Stimulated activated naive CD4-positive, alpha-beta T cell (primary cell): ENCODE data around the gene NOS1.

Source experiments
- DNase-seq, 6 experiments: peaks; one replicate each; lab custom pipeline; 2025; lab: John Stamatoyannopoulos, UW

Gene NOS1

GRCh38 chr12:117363056-117363662 is 1.7 kb upstream of the NOS1 start:
- DNase-seq = no peak

GRCh38 chr12:117362391-117362790 is 965 bp upstream of the NOS1 start:
- DNase-seq = no peak

DNA sequence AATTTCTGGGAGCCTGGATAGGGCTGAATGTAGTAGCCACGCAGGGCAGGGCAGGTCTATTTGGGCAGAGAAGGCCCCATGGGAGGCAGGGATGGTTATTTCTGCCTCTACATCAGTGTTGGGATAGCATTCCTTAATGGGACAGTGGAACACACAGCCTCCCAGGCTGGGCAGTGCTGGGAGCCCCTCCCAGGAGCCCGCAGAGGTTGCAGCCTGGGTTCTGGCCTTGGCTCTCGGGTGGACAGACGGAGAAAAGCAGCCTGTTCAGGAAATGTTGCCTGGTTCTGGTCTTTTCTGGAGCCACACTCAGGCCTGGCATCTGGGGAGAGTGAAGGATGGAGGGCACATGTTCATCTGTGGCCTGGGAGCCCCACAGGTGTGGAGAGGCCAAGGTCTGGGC is 479 bp upstream of the NOS1 start:
- DNase-seq = no peak

GRCh38 chr12:117360551-117361346 is 677 bp downstream of the NOS1 start:
- DNase-seq = no peak

- no peak for DNase-seq
These were observed 1.2 kb downstream of the NOS1 start for GRCh38 chr12:117360222-117360550.

GRCh38 chr12:117359029-117359845 is 2.2 kb downstream of the NOS1 start:
- no peak for DNase-seq

- DNase-seq = no peak
These were observed 5.4 kb downstream of the NOS1 start for GRCh38 chr12:117356048-117356447.

GRCh38 chr12:117352883-117353282 is 8.5 kb downstream of the NOS1 start:
- no peak for DNase-seq

DNA sequence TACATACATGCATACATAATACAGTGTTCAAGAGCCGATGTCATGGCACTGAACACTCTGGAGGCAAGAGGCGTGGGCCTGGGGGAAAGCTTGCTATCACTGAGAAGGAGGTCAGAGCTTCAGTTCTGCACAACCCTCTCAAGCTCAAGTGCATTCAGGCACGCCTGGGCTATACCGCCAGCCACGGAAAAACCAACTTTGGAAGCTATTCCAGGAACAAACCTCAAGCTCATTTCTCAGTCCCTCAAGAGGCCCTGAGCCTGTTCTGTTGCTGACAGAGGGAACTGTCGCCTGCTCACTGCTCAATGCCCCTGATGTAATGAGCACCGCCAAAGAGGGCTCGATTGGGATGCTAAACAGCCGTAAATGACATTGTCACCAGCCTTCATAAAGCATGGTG is 9.2 kb downstream of the NOS1 start:
- no peak for DNase-seq

- no peak for DNase-seq
These were observed 11.3 kb downstream of the NOS1 start for GRCh38 chr12:117350140-117350539.

- no peak for DNase-seq
These were observed 13.8 kb downstream of the NOS1 start for GRCh38 chr12:117347588-117347987.

DNA sequence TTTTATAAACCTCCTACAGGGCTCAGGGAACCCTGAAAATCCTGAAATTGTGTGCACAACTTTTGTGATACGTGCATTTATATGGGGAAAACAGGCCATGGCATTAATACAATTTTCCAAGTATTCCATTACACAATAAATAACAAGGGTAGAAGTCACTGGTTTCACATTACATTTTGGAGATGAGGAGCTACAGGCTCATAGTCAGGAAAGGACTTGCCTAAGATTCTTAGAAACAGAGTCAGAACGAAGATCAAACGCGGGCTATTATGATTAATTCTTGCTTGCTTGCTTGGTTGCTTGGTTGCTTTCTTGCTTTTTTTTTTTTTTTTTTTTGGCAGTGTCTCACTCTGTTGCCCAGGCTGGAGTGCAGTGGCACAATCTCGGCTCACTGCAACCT is 16.7 kb downstream of the NOS1 start:
- no peak for DNase-seq

GRCh38 chr12:117343849-117344248 is 17.6 kb downstream of the NOS1 start:
- DNase-seq = no peak

DNA sequence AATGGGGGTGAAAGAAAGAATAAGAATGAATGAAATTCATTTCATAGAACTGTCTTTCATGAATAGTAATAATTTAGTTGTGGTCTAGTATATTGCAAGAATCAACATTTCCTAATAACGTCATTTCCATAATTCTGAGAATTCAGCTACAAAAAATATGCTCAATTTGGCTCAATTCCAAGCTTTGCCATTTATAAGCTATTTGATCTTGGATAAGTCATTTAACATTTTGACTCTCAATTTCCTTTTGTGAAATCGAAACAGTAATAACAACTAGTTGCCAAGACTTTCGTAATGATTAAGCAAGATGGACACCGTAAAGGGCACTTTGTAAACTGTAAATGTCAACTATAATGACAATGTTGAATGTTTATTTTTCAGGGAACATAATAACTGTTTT is 18.1 kb downstream of the NOS1 start:
- no peak for DNase-seq

GRCh38 chr12:117342682-117343081 is 18.7 kb downstream of the NOS1 start:
- no peak for DNase-seq

- no peak for DNase-seq
These were observed 19.2 kb downstream of the NOS1 start for GRCh38 chr12:117342247-117342646.

DNA sequence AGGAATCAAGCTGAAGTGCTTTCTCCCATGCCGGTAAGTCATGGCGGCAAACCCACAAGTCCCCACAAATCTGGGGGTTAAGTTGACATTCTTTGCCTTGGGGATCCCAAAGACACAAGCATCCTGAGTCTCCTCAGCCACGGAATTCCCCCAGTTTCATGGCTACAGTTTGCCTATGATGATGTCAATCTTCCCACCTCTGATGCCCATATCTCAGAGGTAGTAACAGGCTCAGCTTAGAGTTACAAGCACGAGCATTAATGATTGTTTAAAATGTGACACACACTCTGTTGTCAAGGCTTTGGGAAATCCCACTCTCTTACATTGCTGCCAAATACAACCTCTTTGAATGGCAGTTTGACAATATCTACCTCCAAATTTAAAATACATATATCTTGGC is 22.3 kb downstream of the NOS1 start:
- DNase-seq = no peak

- no peak for DNase-seq
These were observed 26.4 kb downstream of the NOS1 start for GRCh38 chr12:117334855-117335587.

GRCh38 chr12:117334051-117334450 is 27.4 kb downstream of the NOS1 start:
- no peak for DNase-seq

GRCh38 chr12:117333331-117333881 is 28.0 kb downstream of the NOS1 start:
- DNase-seq = no peak

DNA sequence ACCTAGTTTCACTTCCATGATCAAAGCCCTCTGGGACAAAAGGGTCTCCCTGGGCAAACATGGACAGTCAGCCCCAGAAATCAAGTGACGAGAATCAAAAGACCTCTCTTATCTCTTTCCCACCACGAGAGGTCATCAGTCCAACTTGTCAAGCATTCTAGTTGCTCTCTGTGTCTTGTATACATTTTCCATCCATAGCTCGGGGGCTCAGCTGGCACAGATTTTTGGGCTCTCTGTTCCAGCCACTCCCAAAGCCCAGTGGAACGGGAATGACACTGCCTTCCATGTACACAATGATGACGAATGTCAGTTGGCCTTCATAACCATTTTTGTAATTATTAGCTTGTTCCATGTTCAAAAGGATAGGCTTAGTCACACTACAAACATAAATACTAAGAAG is 29.7 kb downstream of the NOS1 start:
- no peak for DNase-seq
